H1 (cell line): ENCODE data around the gene KCNB1. TPM values are rescaled to one million over a fixed set of nuclear protein-coding genes. Genes with fewer than 3 reads are reported as not detected.

ENCODE experiments used
- CTCF ChIA-PET: fragments of 300-600 bp; sonication (Branson Sonifier 250); formaldehyde crosslinking; loops from one replicate; lab custom pipeline; 2021; ENCODE audit not compliant: partially characterized antibody; lab: Charles Lee
- POLR2A ChIA-PET: fragments of 300-600 bp; sonication (Branson Sonifier 250); formaldehyde crosslinking; loops from one replicate; lab custom pipeline; 2021; ENCODE audit warnings: inconsistent platforms; ENCODE audit not compliant: partially characterized antibody; lab: Charles Lee
- DNase-seq, 2 experiments: peaks; one replicate each; pipeline versions ENCODE4 v3.0.0 to v3.0.0-alpha.2; 2010 to 2022; ENCODE audit warnings: low spot score in 2 of 2, low read depth in 1 of 2, mixed read lengths in 1 of 2
- FAIRE-seq: peaks from 2 replicates; lab custom pipeline; 2011; peaks lifted over from hg19 to GRCh38; lab: Jason Lieb, UNC
- H2AFZ ChIP-seq: 2 replicates; pipeline ENCODE4 v1.8.1; 2012; ENCODE audit warnings: low read length, inconsistent platforms
- H2AK5ac ChIP-seq: 2 replicates; pipeline ENCODE4 v1.6.1; 2013; ENCODE audit warnings: low read depth, low read length
- H2BK120ac ChIP-seq: replicated peaks from 2 replicates; pipeline ENCODE3; 2013; ENCODE audit warnings: low read depth, low read length, inconsistent platforms
- H2BK12ac ChIP-seq: 2 replicates; pipeline ENCODE4 v1.6.1; 2013; ENCODE audit warnings: low read depth, low read length
- H2BK15ac ChIP-seq: 2 replicates; pipeline ENCODE4 v1.6.1; 2013; ENCODE audit warnings: low read length
- H2BK20ac ChIP-seq: 2 replicates; pipeline ENCODE4 v1.6.1; 2013; ENCODE audit warnings: low read length
- H2BK5ac ChIP-seq: 2 replicates; pipeline ENCODE4 v1.6.1; 2013; ENCODE audit warnings: low read depth, low read length
- H3K14ac ChIP-seq: 2 replicates; pipeline ENCODE4 v1.6.1; 2013; ENCODE audit warnings: inconsistent platforms; ENCODE audit not compliant: insufficient read length
- H3K18ac ChIP-seq: 2 replicates; pipeline ENCODE4 v1.6.1; 2013; ENCODE audit warnings: low read length; ENCODE audit errors: extremely low read depth
- H3K23ac ChIP-seq: 2 replicates; pipeline ENCODE4 v1.6.1; 2013; ENCODE audit warnings: inconsistent platforms; ENCODE audit not compliant: insufficient read length
- H3K23me2 ChIP-seq: 2 replicates; pipeline ENCODE4 v1.6.1; 2013; ENCODE audit warnings: low read depth, low read length
- H3K27ac ChIP-seq: 2 replicates; pipeline ENCODE4 v1.6.1; 2011; ENCODE audit warnings: low read depth, low read length, inconsistent platforms
- H3K27me3 ChIP-seq, 4 experiments: replicated peaks in 1 of 4; 1 replicate in 1 of 4; 2 replicates in 3 of 4; pipeline versions ENCODE4 v1.6.1 to v1.8.1; 2011 to 2013; ENCODE audit warnings: low read length in 3 of 4, mild to moderate bottlenecking in 3 of 4, inconsistent platforms in 2 of 4, mixed read lengths in 2 of 4, moderate library complexity in 1 of 4; ENCODE audit not compliant: control insufficient read depth in 3 of 4, insufficient read depth in 3 of 4; ENCODE audit errors: extremely low read depth in 1 of 4
- H3K36me3 ChIP-seq, 4 experiments: 2 replicates each; pipeline versions ENCODE4 v1.6.1 to v1.8.1; 2011 to 2013; ENCODE audit warnings: mild to moderate bottlenecking in 4 of 4, low read length in 3 of 4, moderate library complexity in 2 of 4, control low read depth in 1 of 4, inconsistent platforms in 1 of 4; ENCODE audit not compliant: insufficient read depth in 4 of 4, control insufficient read depth in 2 of 4
- H3K4ac ChIP-seq: replicated peaks from 2 replicates; pipeline ENCODE3; 2013; ENCODE audit warnings: low read length, low read depth, mixed read lengths, inconsistent platforms; ENCODE audit not compliant: insufficient read length
- H3K4me1 ChIP-seq, 4 experiments: replicated peaks in 1 of 4; 1 replicate in 1 of 4; 2 replicates in 3 of 4; pipeline versions ENCODE4 v1.6.1 to v1.8.1; 2011 to 2013; ENCODE audit warnings: low read length in 3 of 4, inconsistent platforms in 2 of 4, mixed read lengths in 1 of 4; ENCODE audit not compliant: insufficient read depth in 4 of 4, control insufficient read depth in 3 of 4
- H3K4me2 ChIP-seq, 2 experiments: 2 replicates each; pipeline versions ENCODE4 v1.6.1 to v1.8.1; 2011 to 2013; ENCODE audit warnings: low read depth in 2 of 2, low read length in 2 of 2, control low read depth in 1 of 2, inconsistent platforms in 1 of 2, mild to moderate bottlenecking in 1 of 2; ENCODE audit not compliant: insufficient read depth in 1 of 2
- H3K4me3 ChIP-seq, 4 experiments: fragments of 200-600, 300-600 bp in 1 of 4; sonication (generic), shearing (Covaris generic), sonication (Bioruptor Twin) in 1 of 4; 2 replicates each; pipeline versions ENCODE4 v1.5.1 to v1.8.1; 2011 to 2016; ENCODE audit warnings: low read length in 4 of 4, low read depth in 3 of 4, control low read depth in 2 of 4, inconsistent platforms in 2 of 4, mild to moderate bottlenecking in 2 of 4, mixed read lengths in 1 of 4, moderate library complexity in 1 of 4; ENCODE audit not compliant: insufficient read depth in 2 of 4; ENCODE audit errors: extremely low read depth in 1 of 4
- H3K56ac ChIP-seq: replicated peaks from 2 replicates; pipeline ENCODE3; 2013; ENCODE audit warnings: low read depth, mild to moderate bottlenecking, mixed read lengths, low read length, inconsistent platforms; ENCODE audit not compliant: insufficient read length
- H3K79me1 ChIP-seq: 2 replicates; pipeline ENCODE4 v1.6.1; 2013; ENCODE audit warnings: low read depth, low read length, control low read depth
- H3K79me2 ChIP-seq, 2 experiments: 2 replicates each; pipeline versions ENCODE4 v1.6.1 to v1.8.1; 2012 to 2013; ENCODE audit warnings: low read length in 2 of 2, mild to moderate bottlenecking in 2 of 2, inconsistent platforms in 1 of 2; ENCODE audit not compliant: insufficient read depth in 2 of 2, control insufficient read depth in 1 of 2
- H3K9ac ChIP-seq, 4 experiments: replicated peaks in 1 of 4; 1 replicate in 1 of 4; 2 replicates in 3 of 4; pipeline versions ENCODE4 v1.6.1 to v1.8.1; 2011 to 2013; ENCODE audit warnings: low read depth in 3 of 4, low read length in 3 of 4, control low read depth in 2 of 4, mild to moderate bottlenecking in 2 of 4, moderate library complexity in 2 of 4, inconsistent platforms in 1 of 4; ENCODE audit errors: extremely low read depth in 1 of 4
- H3K9me3 ChIP-seq, 2 experiments: 2 replicates each; pipeline versions ENCODE4 v1.6.1 to v1.8.1; 2012 to 2013; ENCODE audit warnings: mild to moderate bottlenecking in 2 of 2, moderate library complexity in 2 of 2, control low read depth in 1 of 2, inconsistent platforms in 1 of 2, low read depth in 1 of 2, low read length in 1 of 2, mixed read lengths in 1 of 2; ENCODE audit not compliant: insufficient read depth in 2 of 2
- H4K20me1 ChIP-seq, 2 experiments: replicated peaks in 1 of 2; 2 replicates each; pipeline versions ENCODE3 to v1.8.1; 2011 to 2013; ENCODE audit warnings: inconsistent platforms in 2 of 2, low read length in 2 of 2, mild to moderate bottlenecking in 1 of 2; ENCODE audit not compliant: insufficient read depth in 2 of 2, control insufficient read depth in 1 of 2
- H4K5ac ChIP-seq: 2 replicates; pipeline ENCODE4 v1.6.1; 2013; ENCODE audit warnings: low read length, low read depth, mixed read lengths, inconsistent platforms; ENCODE audit not compliant: insufficient read length
- H4K8ac ChIP-seq: 2 replicates; pipeline ENCODE4 v1.8.0; 2013; ENCODE audit warnings: mild to moderate bottlenecking, moderate library complexity, low read length, inconsistent platforms; ENCODE audit not compliant: insufficient read depth; ENCODE audit errors: extremely low read depth
- H4K91ac ChIP-seq: replicated peaks from 2 replicates; pipeline ENCODE3; 2013; ENCODE audit warnings: low read length, mixed read lengths, inconsistent platforms; ENCODE audit not compliant: insufficient read length
- GTF2F1 ChIP-seq: IDR thresholded peaks from 2 replicates; pipeline ENCODE4 v1.6.1; 2012; ENCODE audit warnings: low read depth, low read length, improper control_type of control experiment, borderline replicate concordance
- POLR2AphosphoS5 ChIP-seq: IDR thresholded peaks from 2 replicates; pipeline ENCODE4 v1.6.1; 2011; ENCODE audit warnings: low read depth, low read length
- SUZ12 ChIP-seq: fragments of 200-600 bp; sonication (generic); IDR thresholded peaks from 2 replicates; pipeline ENCODE4 v1.6.1; 2012; ENCODE audit warnings: mild to moderate bottlenecking, inconsistent platforms, low read length, moderate library complexity, mixed read lengths
- WGBS, 2 experiments: shearing (Covaris generic) in 1 of 2; methylation state at CpG; one replicate each; pipeline versions ENCODE4 v1.1.6 to v1.1.7; 2013 to 2015; ENCODE audit warnings: low lambda C conversion rate in 2 of 2, mixed read lengths in 2 of 2, inconsistent platforms in 1 of 2, low coverage in 1 of 2, missing lambda C conversion rate in 1 of 2; ENCODE audit not compliant: insufficient replicate concordance in 2 of 2, insufficient coverage in 1 of 2, insufficient read length in 1 of 2; ENCODE audit errors: extremely low coverage in 1 of 2, missing lambda C conversion rate in 1 of 2; 5-methylcytosine and 5-hydroxymethylcytosine counted together
- polyA plus RNA-seq, 7 experiments: library from polyadenylated mRNA; depleted of rRNA in 3 of 7; stranded (reverse) in 5 of 7; unstranded in 2 of 7; fragments of >200 nt in 5 of 7; fragments of 200-250 nt in 2 of 7; gene quantifications; 1 replicate in 5 of 7; 2 replicates in 1 of 7; 4 replicates in 1 of 7; pipeline versions ENCODE4 v1.2.1 to v1.2.3, GENCODE V29; 2011 to 2013; ENCODE audit warnings: missing spikeins in 2 of 7, mixed read lengths in 2 of 7
- total RNA-seq: library from RNA; stranded (reverse); fragmentation: NEBNext Ultra II Directional; extraction: Animal tissue kit (Norgen Biotek cat#: 25700); gene quantifications from 2 replicates; pipeline ENCODE4 v1.2.1, GENCODE V29; 2021

KCNB1 gene
- total and polyA plus RNA-seq, 2 of the 8 experiments (the other 6 are each of a cell fraction or from before 2014, with no cell fraction given): 0.58 to 0.67 TPM

GRCh38 chr20:49470922-49471321, 11.5 kb downstream of the KCNB1 start:
- FAIRE-seq: no peak
- H3K79me1 ChIP-seq: no peaks in the 10 kb centered on the region
- CTCF ChIA-PET: interaction anchor here (0.9 to 2.1 kb wide), 2 partner anchors 74 to 87 kb away, joined by 4 to 5 read pairs; no protein-coding TSS in a partner anchor

More at GRCh38 chr20:49470922-49471321, 11.5 kb downstream of the KCNB1 start:
- 88% methylated on average over 6 of the region's 6 CpGs; no CpG with 5 or more reads in 1 of the 2 experiments for WGBS, 2 experiments
- Histone ChIP-seq H4K20me1 (peaks cover 0 to 1% of the 10 kb centered on the region in 2 experiments), H3K36me3 (no peaks in the 10 kb centered on the region), H3K27ac (no peak overlapping the region), H4K91ac (no peak overlapping the region), H3K9ac (no peak overlapping the region), H2BK120ac (no peak overlapping the region), H2BK5ac (no peak overlapping the region), H3K23ac (no peak overlapping the region), H2AFZ (no peak overlapping the region), H3K18ac (no peak overlapping the region), H2BK12ac (no peak overlapping the region), H4K5ac (no peak overlapping the region), H3K4me2 (no peak overlapping the region), H3K27me3 (no peaks in the 10 kb centered on the region), H2BK20ac (no peak overlapping the region), H3K9me3 (no peaks in the 10 kb centered on the region), H3K4ac (no peak overlapping the region), H2AK5ac (no peak overlapping the region), H3K56ac (no peak overlapping the region), H3K4me1 (peaks cover 0 to 2% (median 0%) of the 10 kb centered on the region in 4 experiments; a peak in 2 of 7 replicates), H3K23me2 (no peaks in the 10 kb centered on the region), H2BK15ac (no peak overlapping the region), H4K8ac (no peak overlapping the region), H3K4me3 (no peak overlapping the region), H3K79me2 (no peaks in the 10 kb centered on the region), H3K14ac (no peak overlapping the region)
- no peak for TF ChIP-seq SUZ12
- no peak for TF ChIP-seq POLR2AphosphoS5
- no peak for TF ChIP-seq GTF2F1
- POLR2A ChIA-PET: interaction anchor here (1.5 kb wide), 1 partner anchor 74 kb away, joined by 3 read pairs; no protein-coding TSS in a partner anchor
- DNase-seq: no peak
